HG02759 (cell line): ENCODE results near the gene GRAMD1C.
A peak's percentile ranks its signal among the peaks of the same experiment; 100 is the strongest.

Experiments used
- ATAC-seq: cut with Tn5 transposase; IDR thresholded peaks from one replicate; pipeline ENCODE4 v1.9.1; 2021; ENCODE audit warnings: mild to moderate bottlenecking, moderate library complexity; ENCODE audit not compliant: unreplicated experiment

GRAMD1C gene

GRCh38 chr3:113947372-113948014, 108.9 kb downstream of the GRAMD1C start, which contains the start of gene ZDHHC23:
TSS of gene ZDHHC23 (plus strand) at chr3:113948013. CDS start at chr3:113948803, 790 bp downstream.
- peak; percentile 82 for ATAC-seq

- ATAC-seq, result peak; percentile 58
Observed at GRCh38 chr3:113948015-113948917, 109.7 kb downstream of the GRAMD1C start.

DNA sequence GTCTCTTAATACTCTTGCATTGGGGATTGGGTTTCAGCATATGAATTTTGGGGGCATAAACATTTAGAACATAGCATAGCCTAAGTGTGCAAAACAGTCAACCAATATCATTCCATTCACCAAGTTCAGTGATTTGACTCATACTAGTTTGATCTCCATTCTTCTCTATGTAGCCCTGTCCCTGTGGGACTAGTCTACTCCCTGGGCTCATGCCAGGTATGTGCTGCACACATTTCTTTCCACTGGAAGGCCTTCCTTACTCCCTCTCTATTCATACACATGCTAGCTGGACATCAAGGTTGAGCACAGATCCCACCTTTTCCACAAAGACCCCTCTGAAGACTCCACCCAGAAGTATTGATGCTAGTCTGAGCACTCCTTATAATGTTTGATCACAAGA, 114.3 kb downstream of the GRAMD1C start:
- ATAC-seq, result no peak

DNA sequence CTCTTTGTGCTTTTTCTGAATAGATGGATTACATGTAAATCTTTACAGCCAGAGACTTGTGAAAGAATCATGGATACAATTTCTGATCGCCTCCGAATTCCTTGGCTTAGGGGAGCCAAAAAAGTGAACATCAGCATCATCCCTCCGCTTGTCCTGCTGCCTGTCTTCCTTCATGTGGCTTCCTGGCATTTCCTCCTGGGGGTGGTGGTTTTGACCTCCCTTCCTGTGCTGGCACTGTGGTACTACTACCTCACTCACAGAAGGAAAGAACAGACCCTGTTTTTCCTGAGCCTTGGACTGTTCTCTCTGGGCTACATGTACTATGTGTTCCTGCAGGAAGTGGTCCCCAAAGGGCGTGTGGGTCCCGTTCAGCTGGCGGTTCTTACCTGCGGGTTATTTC, 115.1 kb downstream of the GRAMD1C start:
- no peak for ATAC-seq

DNA sequence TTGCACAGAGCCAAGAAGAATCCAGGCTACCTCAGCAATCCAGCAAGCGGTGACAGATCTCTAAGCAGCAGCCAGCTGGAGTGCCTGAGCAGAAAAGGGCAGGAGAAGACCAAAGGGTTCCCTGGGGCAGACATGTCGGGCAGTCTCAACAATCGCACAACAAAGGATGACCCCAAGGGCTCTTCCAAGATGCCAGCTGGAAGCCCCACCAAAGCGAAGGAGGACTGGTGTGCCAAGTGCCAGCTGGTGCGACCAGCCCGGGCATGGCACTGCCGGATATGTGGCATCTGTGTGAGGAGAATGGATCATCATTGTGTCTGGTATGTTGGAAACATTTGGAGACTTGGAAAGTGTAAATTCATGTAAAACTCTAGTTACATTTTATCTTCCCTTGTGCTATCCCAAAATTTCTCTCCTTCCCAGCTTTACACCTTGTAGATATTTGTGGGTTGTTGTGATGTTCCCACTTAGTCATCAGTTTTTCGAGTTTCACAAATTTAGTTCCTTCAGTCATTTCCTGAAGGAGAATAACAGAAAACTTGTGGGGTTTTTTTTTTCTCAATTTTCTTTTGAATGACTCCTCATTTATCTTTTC, 115.6 kb downstream of the GRAMD1C start:
- ATAC-seq, result no peak

GRCh38 chr3:113963879-113964278, 125.3 kb downstream of the GRAMD1C start:
- ATAC-seq, result no peak

DNA sequence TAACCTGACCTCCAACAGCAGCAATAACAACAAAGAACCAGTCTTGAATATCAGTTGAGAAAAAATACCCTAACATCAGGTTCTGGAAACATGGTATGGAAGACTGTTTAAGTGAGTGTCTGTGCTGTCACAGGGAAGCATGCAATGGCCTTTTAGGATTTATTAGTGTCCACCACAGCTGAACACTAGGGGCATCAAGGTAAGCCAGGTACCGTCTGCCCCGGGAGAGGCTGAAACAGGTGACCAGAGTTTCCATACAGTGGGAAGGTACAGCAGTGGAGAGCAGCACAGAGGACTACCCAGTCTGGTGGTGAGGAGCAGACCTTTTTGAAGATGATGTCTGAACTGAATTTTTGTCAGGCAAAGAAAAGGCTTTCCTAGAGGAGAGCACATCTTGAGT, 127.6 kb downstream of the GRAMD1C start:
- ATAC-seq, result no peak

DNA sequence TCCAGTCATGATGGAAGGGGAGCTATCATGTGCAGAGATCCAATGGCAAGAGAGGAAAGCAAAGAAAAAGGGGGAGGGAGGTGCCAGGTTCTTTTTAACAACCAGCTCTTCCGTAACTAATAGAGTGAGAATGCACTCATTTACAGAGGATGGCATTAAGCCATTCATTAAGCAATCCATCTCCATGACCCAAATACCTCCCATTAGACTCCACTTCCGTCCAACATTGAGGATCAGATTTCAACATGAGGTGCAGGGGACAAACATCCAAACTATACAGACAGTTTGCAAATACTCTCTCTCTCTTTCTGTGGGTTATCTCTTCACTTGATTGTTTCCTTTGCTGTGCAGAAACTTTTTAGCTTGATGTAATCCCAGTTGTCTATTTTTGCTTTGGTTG, 130.4 kb downstream of the GRAMD1C start:
- no peak for ATAC-seq

DNA sequence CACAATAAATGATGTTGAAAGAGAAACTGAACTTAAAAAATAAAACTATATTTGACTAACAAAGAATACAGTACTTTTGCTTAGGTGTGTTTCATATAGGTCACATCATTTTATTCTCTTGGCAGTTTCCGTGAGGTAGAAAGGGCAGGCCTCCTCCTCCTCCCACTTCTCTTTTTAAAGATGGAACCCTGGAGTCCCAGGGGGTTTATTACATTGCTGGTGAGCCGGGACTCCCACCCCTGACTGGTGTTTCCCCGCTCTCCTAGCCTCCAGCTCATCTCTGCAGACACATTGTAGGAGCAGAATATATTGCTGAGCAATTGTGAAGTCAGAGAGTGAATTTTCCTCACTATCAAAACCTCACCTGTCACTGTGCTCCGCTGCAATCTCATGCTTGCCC, 139.2 kb downstream of the GRAMD1C start:
- ATAC-seq, result no peak

GRCh38 chr3:113979916-113980315, 141.3 kb downstream of the GRAMD1C start:
- ATAC-seq, result no peak

GRCh38 chr3:113981803-113982202, 143.2 kb downstream of the GRAMD1C start:
- ATAC-seq, result no peak

GRCh38 chr3:113983544-113983943, 145.0 kb downstream of the GRAMD1C start:
- no peak for ATAC-seq

- ATAC-seq, result peak; percentile 59
Observed at GRCh38 chr3:113985541-113985940, 147.0 kb downstream of the GRAMD1C start.
